ENCODE measurements around the gene AVEN.
"Not testable (repeated sequence)": the region's sequence is repeated elsewhere in the genome, so short reads cannot be mapped to it uniquely, and the experiment has no call there.

Gene AVEN

GRCh38 chr15:34019369-34019990 is 19.5 kb downstream of the AVEN start:
- H3K4me1 Mint-ChIP-seq: no peaks in the 10 kb centered on the region
- DNase-seq (ENCODE audit: low spot score in 2 of 2): no peak
- peaks cover 10% of the 10 kb centered on the region for H3K36me3 Mint-ChIP-seq
- no peak overlapping the region for H3K4me3 Mint-ChIP-seq
- no peaks in the 10 kb centered on the region for H3K9me3 Mint-ChIP-seq
- no peak overlapping the region for H3K27ac Mint-ChIP-seq
- no peaks in the 10 kb centered on the region for H3K27me3 Mint-ChIP-seq
- ATAC-seq (ENCODE audit: low read depth): no peak

GRCh38 chr15:34018738-34019137 is 20.3 kb downstream of the AVEN start:
- H3K27me3 Mint-ChIP-seq; H3K27ac Mint-ChIP-seq; H3K4me1 Mint-ChIP-seq; ATAC-seq (ENCODE audit: low read depth); H3K4me3 Mint-ChIP-seq; H3K9me3 Mint-ChIP-seq; DNase-seq (ENCODE audit: low spot score in 2 of 2): not testable (repeated sequence)
- peaks cover 10% of the 10 kb centered on the region for H3K36me3 Mint-ChIP-seq

GRCh38 chr15:34018021-34018645 is 20.9 kb downstream of the AVEN start:
- no peaks in the 10 kb centered on the region for H3K9me3 Mint-ChIP-seq
- peaks cover 9% of the 10 kb centered on the region for H3K36me3 Mint-ChIP-seq
- no peak for DNase-seq (ENCODE audit: low spot score in 2 of 2)
- ATAC-seq (ENCODE audit: low read depth): no peak
- no peak overlapping the region for H3K27ac Mint-ChIP-seq
- no peaks in the 10 kb centered on the region for H3K4me1 Mint-ChIP-seq
- no peak overlapping the region for H3K4me3 Mint-ChIP-seq
- H3K27me3 Mint-ChIP-seq: no peaks in the 10 kb centered on the region

GRCh38 chr15:34014556-34014955 is 24.4 kb downstream of the AVEN start:
- Mint-ChIP-seq H3K9me3 (no peaks in the 10 kb centered on the region), H3K27ac (no peak overlapping the region), H3K4me1 (peaks cover 4% of the 10 kb centered on the region), H3K4me3 (no peak overlapping the region), H3K36me3 (peaks cover 8% of the 10 kb centered on the region), H3K27me3 (no peaks in the 10 kb centered on the region)
- DNase-seq (ENCODE audit: low spot score in 2 of 2) (no peak), ATAC-seq (ENCODE audit: low read depth) (no peak)

GRCh38 chr15:34013746-34014145 is 25.3 kb downstream of the AVEN start:
- H3K27me3 Mint-ChIP-seq: no peaks in the 10 kb centered on the region
- peaks cover 4% of the 10 kb centered on the region for H3K4me1 Mint-ChIP-seq
- DNase-seq (ENCODE audit: low spot score in 2 of 2): no peak
- no peak overlapping the region for H3K4me3 Mint-ChIP-seq
- no peak overlapping the region for H3K27ac Mint-ChIP-seq
- H3K9me3 Mint-ChIP-seq: no peaks in the 10 kb centered on the region
- ATAC-seq (ENCODE audit: low read depth): no peak
- peaks cover 8% of the 10 kb centered on the region for H3K36me3 Mint-ChIP-seq

GRCh38 chr15:34012461-34013028 is 26.5 kb downstream of the AVEN start:
- no peak overlapping the region for H3K4me3 Mint-ChIP-seq
- no peaks in the 10 kb centered on the region for H3K27me3 Mint-ChIP-seq
- no peaks in the 10 kb centered on the region for H3K9me3 Mint-ChIP-seq
- ATAC-seq (ENCODE audit: low read depth) (no peak), DNase-seq (ENCODE audit: low spot score in 2 of 2) (no peak)
- peaks cover 4% of the 10 kb centered on the region for H3K36me3 Mint-ChIP-seq
- peaks cover 4% of the 10 kb centered on the region for H3K4me1 Mint-ChIP-seq
- H3K27ac Mint-ChIP-seq: no peak overlapping the region

- Mint-ChIP-seq H3K27me3 (no peaks in the 10 kb centered on the region), H3K4me3 (no peak overlapping the region), H3K27ac (no peak overlapping the region), H3K4me1 (peaks cover 4% of the 10 kb centered on the region), H3K36me3 (peaks cover 2% of the 10 kb centered on the region), H3K9me3 (no peaks in the 10 kb centered on the region)
- ATAC-seq (ENCODE audit: low read depth) (no peak), DNase-seq (ENCODE audit: low spot score in 2 of 2) (no peak)
Observed at GRCh38 chr15:34011481-34011880, 27.5 kb downstream of the AVEN start.

- Mint-ChIP-seq H3K27me3 (no peaks in the 10 kb centered on the region), H3K4me3 (no peak overlapping the region), H3K27ac (no peak overlapping the region), H3K9me3 (no peaks in the 10 kb centered on the region), H3K36me3 (peaks cover 2% of the 10 kb centered on the region), H3K4me1 (peaks cover 4% of the 10 kb centered on the region)
- ATAC-seq (ENCODE audit: low read depth): no peak
- no peak for DNase-seq (ENCODE audit: low spot score in 2 of 2)
Observed at GRCh38 chr15:34010921-34011320, 28.1 kb downstream of the AVEN start.

GRCh38 chr15:34009656-34010055 is 29.3 kb downstream of the AVEN start:
- peaks cover 4% of the 10 kb centered on the region for H3K4me1 Mint-ChIP-seq
- no peak overlapping the region for H3K27ac Mint-ChIP-seq
- no peak overlapping the region for H3K4me3 Mint-ChIP-seq
- H3K9me3 Mint-ChIP-seq: no peaks in the 10 kb centered on the region
- H3K36me3 Mint-ChIP-seq: peaks cover 2% of the 10 kb centered on the region
- DNase-seq (ENCODE audit: low spot score in 2 of 2): no peak
- no peaks in the 10 kb centered on the region for H3K27me3 Mint-ChIP-seq
- ATAC-seq (ENCODE audit: low read depth): no peak

GRCh38 chr15:34006381-34006780 is 32.6 kb downstream of the AVEN start:
- Mint-ChIP-seq H3K27ac (no peak overlapping the region), H3K9me3 (no peaks in the 10 kb centered on the region), H3K27me3 (no peaks in the 10 kb centered on the region), H3K4me3 (no peak overlapping the region), H3K4me1 (no peaks in the 10 kb centered on the region), H3K36me3 (peaks cover 7% of the 10 kb centered on the region)
- ATAC-seq (ENCODE audit: low read depth): no peak
- DNase-seq (ENCODE audit: low spot score in 2 of 2): no peak

GRCh38 chr15:34001536-34001935 is 37.5 kb downstream of the AVEN start:
- H3K27me3 Mint-ChIP-seq: no peaks in the 10 kb centered on the region
- H3K36me3 Mint-ChIP-seq: peaks cover 6% of the 10 kb centered on the region
- no peak for DNase-seq (ENCODE audit: low spot score in 2 of 2)
- no peak overlapping the region for H3K27ac Mint-ChIP-seq
- H3K4me3 Mint-ChIP-seq: no peak overlapping the region
- ATAC-seq (ENCODE audit: low read depth): no peak
- H3K4me1 Mint-ChIP-seq: no peaks in the 10 kb centered on the region
- H3K9me3 Mint-ChIP-seq: no peaks in the 10 kb centered on the region

- DNase-seq (ENCODE audit: low spot score in 2 of 2); H3K9me3 Mint-ChIP-seq; H3K36me3 Mint-ChIP-seq; H3K27ac Mint-ChIP-seq; H3K27me3 Mint-ChIP-seq; H3K4me3 Mint-ChIP-seq; ATAC-seq (ENCODE audit: low read depth); H3K4me1 Mint-ChIP-seq: not testable (repeated sequence)
Observed at GRCh38 chr15:33995666-33996065, 43.3 kb downstream of the AVEN start.

GRCh38 chr15:33994005-33994615 is 44.9 kb downstream of the AVEN start:
- DNase-seq (ENCODE audit: low spot score in 2 of 2) (no peak), ATAC-seq (ENCODE audit: low read depth) (no peak)
- Mint-ChIP-seq H3K4me3 (no peak overlapping the region), H3K27ac (no peak overlapping the region), H3K4me1 (peaks cover 2% of the 10 kb centered on the region), H3K36me3 (peaks cover 4% of the 10 kb centered on the region), H3K27me3 (no peaks in the 10 kb centered on the region), H3K9me3 (no peaks in the 10 kb centered on the region)

- peaks cover 2% of the 10 kb centered on the region for H3K4me1 Mint-ChIP-seq
- peaks cover 7% of the 10 kb centered on the region for H3K36me3 Mint-ChIP-seq
- no peaks in the 10 kb centered on the region for H3K27me3 Mint-ChIP-seq
- H3K27ac Mint-ChIP-seq: no peak overlapping the region
- DNase-seq (ENCODE audit: low spot score in 2 of 2) (no peak), ATAC-seq (ENCODE audit: low read depth) (no peak)
- H3K9me3 Mint-ChIP-seq: no peaks in the 10 kb centered on the region
- H3K4me3 Mint-ChIP-seq: no peak overlapping the region
Observed at GRCh38 chr15:33988384-33988783, 50.6 kb downstream of the AVEN start.

All from memory B cell (primary cell).